Transverse colon (tissue), 4 donors: Measurements from ENCODE around the gene TMEM130.

Experiments used
- CTCF ChIP-seq, 5 experiments: fragments of 200-600 bp in 3 of 5; fragments of 450-650 bp in 2 of 5; sonication (generic) in 3 of 5; IDR thresholded peaks; 1 replicate in 2 of 5; 2 replicates in 3 of 5; pipeline ENCODE4 v1.5.1; 2016 to 2017; ENCODE audit warnings: antibody characterized with exemption in 5 of 5, inconsistent platforms in 3 of 5, mild to moderate bottlenecking in 2 of 5, moderate library complexity in 1 of 5
- POLR2A ChIP-seq: fragments of 450-650 bp; IDR thresholded peaks from one replicate; pipeline ENCODE4 v1.6.1; 2016; ENCODE audit warnings: antibody characterized with exemption, mild to moderate bottlenecking, moderate library complexity
- POLR2AphosphoS5 ChIP-seq, 3 donors: sonication (generic); formaldehyde crosslinking; IDR thresholded peaks; one replicate each; pipeline ENCODE4 v1.6.1; 2016; ENCODE audit warnings: antibody characterized with exemption in 3 of 3

GRCh38 chr7:98909487-98909886 is 39.7 kb upstream of the TMEM130 start:
- no peak for TF ChIP-seq CTCF (IDR thresholded peaks at IDR 0.05)
- no peak for TF ChIP-seq POLR2A
- TF ChIP-seq POLR2AphosphoS5 (IDR thresholded peaks at IDR 0.05): no peak
